K562 (cell line): ENCODE measurements around the gene BBS1. TPM values are rescaled to one million over a fixed set of nuclear protein-coding genes. Genes with fewer than 3 reads are reported as not detected.

Source experiments
- CHD7 ChIP-seq: fragments of 200-600 bp; sonication (generic); IDR thresholded peaks from one replicate; pipeline ENCODE4 v1.6.1; 2012; ENCODE audit warnings: mild to moderate bottlenecking, low read depth, low read length, inconsistent platforms
- FOS ChIP-seq: IDR thresholded peaks from 3 replicates; pipeline ENCODE4 v1.6.1; 2011; ENCODE audit not compliant: insufficient read length; ENCODE audit errors: extremely low read depth
- HEY1 ChIP-seq: fragments of 250-450 bp; sonication (Bioruptor Pico); IDR thresholded peaks from 2 replicates; pipeline ENCODE4 v1.5.0; 2020; ENCODE audit warnings: mild to moderate bottlenecking, moderate library complexity, borderline replicate concordance
- HMGN3 ChIP-seq: IDR thresholded peaks from 2 replicates; pipeline ENCODE4 v1.6.1; 2011; ENCODE audit warnings: borderline replicate concordance, low read depth, mild to moderate bottlenecking, mixed read lengths, low read length; ENCODE audit not compliant: insufficient read length; ENCODE audit errors: extremely low read depth
- PRDM10 ChIP-seq: fragments of 450-650 bp; IDR thresholded peaks from 2 replicates; pipeline ENCODE4 v1.6.1; 2018; ENCODE audit not compliant: partially characterized antibody
- RBFOX2 ChIP-seq: fragments of 200-400 bp; formaldehyde crosslinking; IDR thresholded peaks from 2 replicates; pipeline ENCODE4 v1.6.1; 2017; ENCODE audit warnings: low read depth, mild to moderate bottlenecking, low read length, moderate library complexity
- TBP ChIP-seq: optimal IDR thresholded peaks from 2 replicates; pipeline ENCODE3; 2011; ENCODE audit warnings: low read depth, low read length, improper control_type of control experiment
- ZNF224 ChIP-seq: sonication (generic); formaldehyde crosslinking; IDR thresholded peaks from 2 replicates; pipeline ENCODE4 v1.8.0; 2022; ENCODE audit warnings: mild to moderate bottlenecking, missing genetic modification reagents
- ZNF431 ChIP-seq: sonication (generic); formaldehyde crosslinking; IDR thresholded peaks from 2 replicates; pipeline ENCODE4 v1.8.0; 2022; ENCODE audit warnings: mild to moderate bottlenecking, missing genetic modification reagents
- ZNF551 ChIP-seq: fragments of 250-450 bp; sonication (Bioruptor Pico); IDR thresholded peaks from 2 replicates; pipeline ENCODE4 v1.5.0; 2021; ENCODE audit warnings: mild to moderate bottlenecking, moderate library complexity
- ZNF785 ChIP-seq: fragments of 250-450 bp; sonication (Bioruptor Pico); IDR thresholded peaks from 2 replicates; pipeline ENCODE4 v1.4.0; 2020; ENCODE audit warnings: mild to moderate bottlenecking
- polyA plus RNA-seq, 8 experiments: library from polyadenylated mRNA; depleted of rRNA in 4 of 8; stranded (reverse) in 5 of 8; unstranded in 3 of 8; fragments of >200 nt; fragmentation: Nextera tagmentation in 2 of 8; fragmentation: Illumina TruSeq in 1 of 8; extraction: Ambion mirVana in 2 of 8; extraction: Trizol in 1 of 8; gene quantifications; 2 replicates each; pipeline versions ENCODE4 v1.2.1 to v1.2.3, GENCODE V29; 2011 to 2014; ENCODE audit warnings: inconsistent platforms in 1 of 8, missing spikeins in 1 of 8
- total RNA-seq, 7 experiments: library from RNA; depleted of rRNA in 6 of 7; stranded (reverse); fragments of >200 nt in 6 of 7; fragmentation: Illumina TruSeq in 2 of 7; extraction: Trizol in 2 of 7; gene quantifications; 2 replicates each; pipeline versions ENCODE4 v1.2.1 to v1.2.3, GENCODE V29; 2011 to 2021; ENCODE audit warnings: low replicate concordance in 1 of 7

The BBS1 gene
- total and polyA plus RNA-seq, 9 of the 15 experiments (the other 6 are each of a cell fraction or from before 2014, with no cell fraction given): 9.0 to 19.8 (median 12.1) TPM

GRCh38 chr11:66568124-66568916, 57.9 kb downstream of the BBS1 start, which contains the start of gene CTSF (continued):
- TF ChIP-seq CHD7 (no peak), ZNF224 (0 out of 2 replicates have a peak, but pooled peaks have one; percentile 31), HMGN3 (peak; percentile 20), FOS (no peak), ZNF785 (CRISPR knock-in tag) (no peak), HEY1 (CRISPR knock-in tag) (no peak), PRDM10 (no peak), ZNF431 (CRISPR knock-in tag) (peak; percentile 65; the same call in 1 of the 2 replicates), TBP (no peak), RBFOX2 (peak; percentile 68; the same call in 1 of the 2 replicates), ZNF551 (no peak)
